ENCODE results near the gene ENTPD6.
"Not testable (repeated sequence)": the region's sequence is repeated elsewhere in the genome, so short reads cannot be mapped to it uniquely, and the experiment has no call there.

ENTPD6 gene

GRCh38 chr20:25259358-25259757 is 63.8 kb downstream of the ENTPD6 start:
- no peak for DNase-seq

GRCh38 chr20:25259788-25260254 is 64.3 kb downstream of the ENTPD6 start:
- DNase-seq = no peak

- not testable (repeated sequence) for DNase-seq
Measured at GRCh38 chr20:25260770-25261437, 65.4 kb downstream of the ENTPD6 start.

- DNase-seq = no peak
Measured at GRCh38 chr20:25269057-25269832, 73.7 kb downstream of the ENTPD6 start.

- DNase-seq = peak; percentile 43
Measured at GRCh38 chr20:25269833-25270170, 74.3 kb downstream of the ENTPD6 start.

GRCh38 chr20:25270829-25271251 is 75.3 kb downstream of the ENTPD6 start:
- DNase-seq = peak; percentile 59

GRCh38 chr20:25271486-25272222 is 76.1 kb downstream of the ENTPD6 start:
- DNase-seq = peak; percentile 27

GRCh38 chr20:25272223-25273000 is 76.9 kb downstream of the ENTPD6 start:
- peak; percentile 39 for DNase-seq

GRCh38 chr20:25273046-25273445 is 77.5 kb downstream of the ENTPD6 start:
- peak; percentile 25 for DNase-seq

GRCh38 chr20:25273541-25274358 is 78.2 kb downstream of the ENTPD6 start:
- peak; percentile 55 for DNase-seq

GRCh38 chr20:25274481-25274880 is 79.0 kb downstream of the ENTPD6 start:
- DNase-seq = peak; percentile 47

- DNase-seq = peak; percentile 39
Measured at GRCh38 chr20:25274891-25275812, 79.6 kb downstream of the ENTPD6 start.

- DNase-seq = peak; percentile 57
Measured at GRCh38 chr20:25275813-25276532, 80.5 kb downstream of the ENTPD6 start.
